ENCODE data around the gene UNC5B. TPM values are rescaled to one million over a fixed set of nuclear protein-coding genes. Genes with fewer than 3 reads are reported as not detected.

UNC5B gene
- total and polyA plus RNA-seq, 2 donors (not counting 1 experiment from before 2014, with no cell fraction given) = 2.5 to 60.8 TPM

DNA sequence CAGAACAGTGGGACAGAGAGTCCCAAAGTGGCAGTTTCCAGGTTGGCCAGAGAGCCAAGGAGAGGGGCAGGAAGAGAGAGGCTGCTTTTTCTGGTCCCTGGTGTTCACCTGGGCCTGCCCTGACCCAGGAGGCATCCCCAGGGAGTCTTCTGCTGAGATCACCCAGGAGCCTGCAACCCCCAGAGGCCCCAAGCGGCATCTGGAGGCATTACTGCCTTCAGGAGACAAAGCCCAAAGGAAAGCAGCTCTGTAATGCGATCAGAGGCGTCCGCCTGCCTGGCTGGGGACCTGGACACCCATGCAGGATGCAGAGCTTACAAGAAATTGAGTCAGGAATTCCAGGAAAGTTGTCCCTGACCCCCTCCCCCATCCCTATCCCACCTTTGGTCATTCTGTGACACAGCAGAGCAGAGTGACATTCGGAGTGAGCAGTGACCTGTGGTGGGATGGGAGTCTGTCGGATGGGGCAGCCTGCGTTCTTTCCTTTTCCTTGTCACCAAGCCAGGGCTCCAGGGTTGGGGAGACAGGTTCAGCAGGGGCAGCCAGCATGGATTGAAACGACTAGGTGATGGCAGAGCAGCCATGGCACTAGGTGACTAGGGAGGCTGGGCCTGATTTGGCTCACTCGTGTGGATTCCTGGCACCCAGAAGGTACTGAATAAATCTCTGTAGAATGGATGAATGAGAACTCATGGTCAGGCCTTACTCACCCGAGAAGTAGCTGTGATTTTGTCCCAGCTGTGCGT is 10.4 kb downstream of the UNC5B start:
- H4K20me1 ChIP-seq (ENCODE audit: control insufficient read depth, extremely low read depth, insufficient read depth, low read length) = no peaks in the 10 kb centered on the region
- no peaks in the 10 kb centered on the region for H3K27me3 ChIP-seq (ENCODE audit: control insufficient read depth, insufficient read depth, low read length)
- H3K4me2 ChIP-seq (ENCODE audit: extremely low read depth, insufficient read depth, low read length) = no peak overlapping the region
- peak in 1 of 2 donors; percentile 79 for DNase-seq (ENCODE audit: low read depth in 2 of 2)
- H3K4me1 ChIP-seq (ENCODE audit: control insufficient read depth, extremely low read depth, insufficient read depth, low read length) = peaks cover 2% of the 10 kb centered on the region
- H3K36me3 ChIP-seq (ENCODE audit: control insufficient read depth, insufficient read depth, low read length) = no peaks in the 10 kb centered on the region
- H3K9ac ChIP-seq (ENCODE audit: insufficient read depth, low read length) = no peak overlapping the region
- H3K79me2 ChIP-seq (ENCODE audit: control insufficient read depth, insufficient read depth, low read length) = no peaks in the 10 kb centered on the region
- H3K9me3 ChIP-seq (ENCODE audit: control insufficient read depth, insufficient read depth, low read depth, low read length) = no peaks in the 10 kb centered on the region
- no peak for TF ChIP-seq EZH2 (IDR thresholded peaks at IDR 0.05; ENCODE audit: low read length, missing control alignments)
- TF ChIP-seq, protein P1, sequence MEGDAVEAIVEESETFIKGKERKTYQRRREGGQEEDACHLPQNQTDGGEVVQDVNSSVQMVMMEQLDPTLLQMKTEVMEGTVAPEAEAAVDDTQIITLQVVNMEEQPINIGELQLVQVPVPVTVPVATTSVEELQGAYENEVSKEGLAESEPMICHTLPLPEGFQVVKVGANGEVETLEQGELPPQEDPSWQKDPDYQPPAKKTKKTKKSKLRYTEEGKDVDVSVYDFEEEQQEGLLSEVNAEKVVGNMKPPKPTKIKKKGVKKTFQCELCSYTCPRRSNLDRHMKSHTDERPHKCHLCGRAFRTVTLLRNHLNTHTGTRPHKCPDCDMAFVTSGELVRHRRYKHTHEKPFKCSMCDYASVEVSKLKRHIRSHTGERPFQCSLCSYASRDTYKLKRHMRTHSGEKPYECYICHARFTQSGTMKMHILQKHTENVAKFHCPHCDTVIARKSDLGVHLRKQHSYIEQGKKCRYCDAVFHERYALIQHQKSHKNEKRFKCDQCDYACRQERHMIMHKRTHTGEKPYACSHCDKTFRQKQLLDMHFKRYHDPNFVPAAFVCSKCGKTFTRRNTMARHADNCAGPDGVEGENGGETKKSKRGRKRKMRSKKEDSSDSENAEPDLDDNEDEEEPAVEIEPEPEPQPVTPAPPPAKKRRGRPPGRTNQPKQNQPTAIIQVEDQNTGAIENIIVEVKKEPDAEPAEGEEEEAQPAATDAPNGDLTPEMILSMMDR (conservative IDR thresholded peaks at IDR 0.05 in 1 of 2, IDR thresholded peaks at IDR 0.05 in 1 of 2; ENCODE audit: low read depth in 1 of 2, low read length in 2 of 2) = no peak
- no peak overlapping the region for H2AFZ ChIP-seq (ENCODE audit: low read length)
- no peak overlapping the region for H3K27ac ChIP-seq (ENCODE audit: insufficient read depth, low read length)
- H3K4me3 ChIP-seq (replicated peaks in 1 of 4; ENCODE audit: control extremely low read depth in 1 of 4, insufficient read depth in 1 of 4, low read depth in 3 of 4, low read length in 4 of 4) = no peak overlapping the region

DNA sequence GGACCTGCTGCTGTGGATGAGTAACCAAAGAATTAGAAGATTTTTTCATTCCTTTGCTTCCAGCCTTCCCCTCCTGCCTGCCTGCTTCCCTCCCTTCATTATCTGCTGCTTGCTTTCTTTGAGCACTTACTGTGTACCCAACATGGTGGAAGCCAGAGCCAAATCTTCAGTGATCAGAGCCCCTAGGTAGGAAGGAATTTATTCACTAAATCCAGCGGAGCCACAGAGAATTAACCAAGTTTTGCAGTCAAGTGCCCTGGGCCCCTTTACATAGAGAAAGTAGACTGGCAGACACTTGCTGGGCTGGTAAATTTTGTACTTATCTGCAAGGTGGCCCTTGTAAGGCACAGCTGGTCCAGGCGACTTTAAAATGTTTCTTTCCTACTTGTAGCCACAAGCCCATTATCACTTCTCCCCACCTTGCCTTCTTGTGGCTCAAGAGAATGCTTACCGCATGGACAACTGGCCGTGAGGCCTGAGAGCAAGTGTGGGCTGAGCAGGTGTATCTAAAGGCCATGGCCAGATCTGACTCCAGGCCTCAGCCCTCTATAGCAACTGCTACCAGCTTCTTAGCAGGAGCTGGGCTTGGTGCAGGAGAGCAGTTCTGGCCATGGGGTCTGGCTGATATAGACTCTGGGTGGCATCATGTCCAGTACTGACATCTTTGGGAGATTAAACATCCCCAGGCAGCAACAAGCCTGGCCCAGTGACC is 11.1 kb downstream of the UNC5B start:
- H3K27me3 ChIP-seq (ENCODE audit: control insufficient read depth, insufficient read depth, low read length) = no peaks in the 10 kb centered on the region
- no peaks in the 10 kb centered on the region for H3K9me3 ChIP-seq (ENCODE audit: control insufficient read depth, insufficient read depth, low read depth, low read length)
- no peaks in the 10 kb centered on the region for H4K20me1 ChIP-seq (ENCODE audit: control insufficient read depth, extremely low read depth, insufficient read depth, low read length)
- no peak overlapping the region for H3K9ac ChIP-seq (ENCODE audit: insufficient read depth, low read length)
- H2AFZ ChIP-seq (ENCODE audit: low read length) = no peak overlapping the region
- no peaks in the 10 kb centered on the region for H3K79me2 ChIP-seq (ENCODE audit: control insufficient read depth, insufficient read depth, low read length)
- no peaks in the 10 kb centered on the region for H3K36me3 ChIP-seq (ENCODE audit: control insufficient read depth, insufficient read depth, low read length)
- H3K4me2 ChIP-seq (ENCODE audit: extremely low read depth, insufficient read depth, low read length) = no peak overlapping the region
- H3K4me1 ChIP-seq (ENCODE audit: control insufficient read depth, extremely low read depth, insufficient read depth, low read length) = peaks cover 2% of the 10 kb centered on the region
- no peak overlapping the region for H3K27ac ChIP-seq (ENCODE audit: insufficient read depth, low read length)
- H3K4me3 ChIP-seq (replicated peaks in 1 of 4; ENCODE audit: control extremely low read depth in 1 of 4, insufficient read depth in 1 of 4, low read depth in 3 of 4, low read length in 4 of 4) = no peak overlapping the region
- TF ChIP-seq EZH2 (IDR thresholded peaks at IDR 0.05; ENCODE audit: low read length, missing control alignments) = no peak
- TF ChIP-seq, protein P1 (conservative IDR thresholded peaks at IDR 0.05 in 1 of 2, IDR thresholded peaks at IDR 0.05 in 1 of 2; ENCODE audit: low read depth in 1 of 2, low read length in 2 of 2) = no peak
- no peak for DNase-seq (ENCODE audit: low read depth in 2 of 2)

DNA sequence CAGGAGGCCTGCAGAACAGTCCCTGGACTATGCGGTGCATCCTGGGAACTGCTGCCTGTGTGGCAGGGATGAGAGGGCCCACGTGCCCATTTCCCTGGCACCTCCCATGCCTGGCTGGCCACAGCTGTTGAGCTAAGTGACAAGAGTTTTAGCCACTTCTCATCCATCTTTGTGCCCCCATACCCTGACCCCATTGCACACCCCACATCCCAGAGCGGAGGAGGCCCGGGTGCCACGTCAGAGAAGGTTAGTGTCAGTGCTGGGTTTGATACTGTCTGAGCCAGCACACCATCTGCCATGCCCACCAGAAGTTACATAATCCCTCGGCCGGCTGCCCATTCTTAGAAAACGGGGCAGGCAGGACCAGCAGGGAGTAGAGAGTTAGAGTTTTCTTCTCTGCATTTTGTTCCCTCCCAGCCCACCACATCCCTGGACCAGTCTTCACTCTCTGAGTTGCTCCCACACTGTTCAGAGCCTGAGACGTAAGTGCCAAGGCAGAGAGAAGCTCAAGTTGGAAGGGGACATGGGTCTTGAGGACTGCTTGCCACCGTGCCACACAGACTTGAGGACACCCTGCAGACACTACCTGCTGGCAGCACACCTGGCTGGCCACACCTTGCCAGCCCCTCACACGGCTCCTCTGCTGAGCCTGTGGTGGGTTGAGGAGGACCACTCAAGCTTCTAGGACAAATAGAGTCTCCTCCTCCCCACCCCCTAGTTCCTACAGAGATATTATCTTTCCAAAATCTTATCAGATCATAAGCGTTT is 13.1 kb downstream of the UNC5B start:
- no peaks in the 10 kb centered on the region for H4K20me1 ChIP-seq (ENCODE audit: control insufficient read depth, extremely low read depth, insufficient read depth, low read length)
- no peak overlapping the region for H3K27ac ChIP-seq (ENCODE audit: insufficient read depth, low read length)
- H2AFZ ChIP-seq (ENCODE audit: low read length) = no peak overlapping the region
- no peak for DNase-seq (ENCODE audit: low read depth in 2 of 2)
- no peaks in the 10 kb centered on the region for H3K27me3 ChIP-seq (ENCODE audit: control insufficient read depth, insufficient read depth, low read length)
- H3K36me3 ChIP-seq (ENCODE audit: control insufficient read depth, insufficient read depth, low read length) = no peaks in the 10 kb centered on the region
- H3K9ac ChIP-seq (ENCODE audit: insufficient read depth, low read length) = no peak overlapping the region
- no peak overlapping the region for H3K4me2 ChIP-seq (ENCODE audit: extremely low read depth, insufficient read depth, low read length)
- H3K9me3 ChIP-seq (ENCODE audit: control insufficient read depth, insufficient read depth, low read depth, low read length) = no peaks in the 10 kb centered on the region
- H3K4me3 ChIP-seq (replicated peaks in 1 of 4; ENCODE audit: control extremely low read depth in 1 of 4, insufficient read depth in 1 of 4, low read depth in 3 of 4, low read length in 4 of 4) = no peak overlapping the region
- no peak for TF ChIP-seq EZH2 (IDR thresholded peaks at IDR 0.05; ENCODE audit: low read length, missing control alignments)
- TF ChIP-seq, protein P1 (conservative IDR thresholded peaks at IDR 0.05 in 1 of 2, IDR thresholded peaks at IDR 0.05 in 1 of 2; ENCODE audit: low read depth in 1 of 2, low read length in 2 of 2) = no peak
- peaks cover 2% of the 10 kb centered on the region for H3K4me1 ChIP-seq (ENCODE audit: control insufficient read depth, extremely low read depth, insufficient read depth, low read length)
- no peaks in the 10 kb centered on the region for H3K79me2 ChIP-seq (ENCODE audit: control insufficient read depth, insufficient read depth, low read length)

All from fibroblast of lung (primary cell).